ENCODE data around the gene OAS2.

DNA sequence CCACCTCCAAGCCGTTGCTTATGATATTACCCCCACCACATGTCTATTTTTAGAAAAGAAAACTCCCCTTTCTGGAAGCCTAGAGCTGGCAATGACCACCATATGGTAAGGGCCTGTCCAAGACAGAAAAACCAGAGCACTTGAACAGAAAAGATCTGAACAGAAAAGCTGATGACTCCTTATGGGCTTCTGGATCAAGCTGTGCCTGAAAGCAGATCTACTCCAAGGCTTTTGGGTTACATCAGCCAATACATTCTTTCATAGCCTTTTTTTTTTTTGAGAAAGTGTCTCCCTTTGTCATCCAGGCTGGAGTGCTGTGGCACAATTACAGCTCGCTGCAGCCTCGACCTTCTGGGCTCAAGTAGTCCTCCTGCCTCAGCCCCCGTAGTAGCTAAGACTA, 16.8 kb upstream of the OAS2 start:
- TF ChIP-seq, protein P1, sequence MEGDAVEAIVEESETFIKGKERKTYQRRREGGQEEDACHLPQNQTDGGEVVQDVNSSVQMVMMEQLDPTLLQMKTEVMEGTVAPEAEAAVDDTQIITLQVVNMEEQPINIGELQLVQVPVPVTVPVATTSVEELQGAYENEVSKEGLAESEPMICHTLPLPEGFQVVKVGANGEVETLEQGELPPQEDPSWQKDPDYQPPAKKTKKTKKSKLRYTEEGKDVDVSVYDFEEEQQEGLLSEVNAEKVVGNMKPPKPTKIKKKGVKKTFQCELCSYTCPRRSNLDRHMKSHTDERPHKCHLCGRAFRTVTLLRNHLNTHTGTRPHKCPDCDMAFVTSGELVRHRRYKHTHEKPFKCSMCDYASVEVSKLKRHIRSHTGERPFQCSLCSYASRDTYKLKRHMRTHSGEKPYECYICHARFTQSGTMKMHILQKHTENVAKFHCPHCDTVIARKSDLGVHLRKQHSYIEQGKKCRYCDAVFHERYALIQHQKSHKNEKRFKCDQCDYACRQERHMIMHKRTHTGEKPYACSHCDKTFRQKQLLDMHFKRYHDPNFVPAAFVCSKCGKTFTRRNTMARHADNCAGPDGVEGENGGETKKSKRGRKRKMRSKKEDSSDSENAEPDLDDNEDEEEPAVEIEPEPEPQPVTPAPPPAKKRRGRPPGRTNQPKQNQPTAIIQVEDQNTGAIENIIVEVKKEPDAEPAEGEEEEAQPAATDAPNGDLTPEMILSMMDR (IDR thresholded peaks at IDR 0.05): no peak
- TF ChIP-seq POLR2A (IDR thresholded peaks at IDR 0.05): no peak

Data from body of pancreas (tissue), 4 donors.